Activated naive CD4-positive, alpha-beta T cell treated with anti-CD3 and anti-CD28 coated beads, Interleukin-2, amount 50 U/mL, for 16 hours (primary cell): Measurements from ENCODE around the gene AKAP1.
"Not testable (repeated sequence)": the region's sequence is repeated elsewhere in the genome, so short reads cannot be mapped to it uniquely, and the experiment has no call there.

ENCODE experiments used
- DNase-seq: peaks from one replicate; pipeline ENCODE4 v3.0.0-alpha.2; 2020

Gene AKAP1

GRCh38 chr17:57075785-57076184 is 9.3 kb upstream of the AKAP1 start:
- DNase-seq = no peak

- no peak for DNase-seq
Observed at GRCh38 chr17:57077000-57077399, 8.0 kb upstream of the AKAP1 start.

- no peak for DNase-seq
Observed at GRCh38 chr17:57078274-57078673, 6.8 kb upstream of the AKAP1 start.

- DNase-seq = no peak
Observed at GRCh38 chr17:57080718-57081117, 4.3 kb upstream of the AKAP1 start.

GRCh38 chr17:57082441-57082840 is 2.6 kb upstream of the AKAP1 start:
- DNase-seq = no peak

GRCh38 chr17:57084361-57084801 is 665 bp upstream of the AKAP1 start:
- DNase-seq = no peak

GRCh38 chr17:57085448-57086068 is 512 bp downstream of the AKAP1 start:
- DNase-seq = peak; percentile 64

- DNase-seq = peak; percentile 15
Observed at GRCh38 chr17:57086069-57086930, 1.3 kb downstream of the AKAP1 start.

- no peak for DNase-seq
Observed at GRCh38 chr17:57088298-57088697, 3.3 kb downstream of the AKAP1 start.

GRCh38 chr17:57089391-57089790 is 4.3 kb downstream of the AKAP1 start:
- no peak for DNase-seq

GRCh38 chr17:57090560-57091185 is 5.6 kb downstream of the AKAP1 start:
- no peak for DNase-seq

- DNase-seq = no peak
Observed at GRCh38 chr17:57091186-57091618, 6.2 kb downstream of the AKAP1 start.

GRCh38 chr17:57092171-57092570 is 7.1 kb downstream of the AKAP1 start:
- DNase-seq = no peak

GRCh38 chr17:57092779-57093178 is 7.7 kb downstream of the AKAP1 start:
- no peak for DNase-seq

GRCh38 chr17:57096472-57097202 is 11.6 kb downstream of the AKAP1 start:
- DNase-seq = no peak

GRCh38 chr17:57097832-57098421 is 12.9 kb downstream of the AKAP1 start:
- DNase-seq = no peak

- DNase-seq = no peak
Observed at GRCh38 chr17:57099165-57099564, 14.1 kb downstream of the AKAP1 start.

GRCh38 chr17:57102122-57102521 is 17.1 kb downstream of the AKAP1 start:
- DNase-seq = no peak

GRCh38 chr17:57102660-57103059 is 17.6 kb downstream of the AKAP1 start:
- DNase-seq = not testable (repeated sequence)

GRCh38 chr17:57104461-57105175 is 19.6 kb downstream of the AKAP1 start:
- DNase-seq = no peak

- no peak for DNase-seq
Observed at GRCh38 chr17:57105591-57105990, 20.5 kb downstream of the AKAP1 start.
